ENCODE measurements around the gene TIMM22. TPM values are rescaled to one million over a fixed set of nuclear protein-coding genes. Genes with fewer than 3 reads are reported as not detected.

Gene TIMM22
- total and polyA plus RNA-seq, 3 donors from 2014 or later, result 18.2 to 19.1 (median 18.3) TPM

DNA sequence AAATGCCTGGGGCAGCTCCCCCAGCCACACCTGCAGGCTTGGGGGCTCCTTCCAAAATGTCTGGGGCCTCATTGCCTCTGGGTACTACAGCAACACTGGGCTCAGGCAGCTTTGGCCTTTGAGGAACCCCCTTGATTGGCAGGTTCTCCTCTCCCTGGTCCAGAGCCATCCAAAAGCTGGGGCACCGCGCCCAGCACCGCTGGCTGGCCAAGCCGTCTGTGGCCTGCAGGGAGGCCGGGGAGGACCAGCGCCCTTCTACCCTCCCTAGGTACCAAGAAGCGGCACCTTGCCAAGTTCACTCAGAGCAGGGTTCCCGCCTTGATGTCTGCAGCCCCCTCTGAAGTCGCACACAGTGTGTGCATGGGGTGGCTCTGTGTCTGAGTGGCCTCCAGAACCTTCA is 30.1 kb downstream of the TIMM22 start:
- intact Hi-C loops (cut with DNase I; ENCODE audit: low total_unique reads), result no loop called here
- no peaks in the 10 kb centered on the region for H3K9me3 ChIP-seq
- no peak overlapping the region for H3K4me3 ChIP-seq
- WGBS, 2 donors, result 84 to 92% methylated on average over 9 of the region's 9 CpGs
- H3K27me3 ChIP-seq, result no peaks in the 10 kb centered on the region
- TF ChIP-seq POLR2A (IDR thresholded peaks at IDR 0.05), result no peak
- TF ChIP-seq, protein P1, sequence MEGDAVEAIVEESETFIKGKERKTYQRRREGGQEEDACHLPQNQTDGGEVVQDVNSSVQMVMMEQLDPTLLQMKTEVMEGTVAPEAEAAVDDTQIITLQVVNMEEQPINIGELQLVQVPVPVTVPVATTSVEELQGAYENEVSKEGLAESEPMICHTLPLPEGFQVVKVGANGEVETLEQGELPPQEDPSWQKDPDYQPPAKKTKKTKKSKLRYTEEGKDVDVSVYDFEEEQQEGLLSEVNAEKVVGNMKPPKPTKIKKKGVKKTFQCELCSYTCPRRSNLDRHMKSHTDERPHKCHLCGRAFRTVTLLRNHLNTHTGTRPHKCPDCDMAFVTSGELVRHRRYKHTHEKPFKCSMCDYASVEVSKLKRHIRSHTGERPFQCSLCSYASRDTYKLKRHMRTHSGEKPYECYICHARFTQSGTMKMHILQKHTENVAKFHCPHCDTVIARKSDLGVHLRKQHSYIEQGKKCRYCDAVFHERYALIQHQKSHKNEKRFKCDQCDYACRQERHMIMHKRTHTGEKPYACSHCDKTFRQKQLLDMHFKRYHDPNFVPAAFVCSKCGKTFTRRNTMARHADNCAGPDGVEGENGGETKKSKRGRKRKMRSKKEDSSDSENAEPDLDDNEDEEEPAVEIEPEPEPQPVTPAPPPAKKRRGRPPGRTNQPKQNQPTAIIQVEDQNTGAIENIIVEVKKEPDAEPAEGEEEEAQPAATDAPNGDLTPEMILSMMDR (IDR thresholded peaks at IDR 0.05), result no peak
- H3K4me1 ChIP-seq, result peaks cover 15% of the 10 kb centered on the region
- no peak for DNase-seq
- no peaks in the 10 kb centered on the region for H3K36me3 ChIP-seq (ENCODE audit: low read depth, missing control alignments)
- no peak overlapping the region for H3K27ac ChIP-seq

DNA sequence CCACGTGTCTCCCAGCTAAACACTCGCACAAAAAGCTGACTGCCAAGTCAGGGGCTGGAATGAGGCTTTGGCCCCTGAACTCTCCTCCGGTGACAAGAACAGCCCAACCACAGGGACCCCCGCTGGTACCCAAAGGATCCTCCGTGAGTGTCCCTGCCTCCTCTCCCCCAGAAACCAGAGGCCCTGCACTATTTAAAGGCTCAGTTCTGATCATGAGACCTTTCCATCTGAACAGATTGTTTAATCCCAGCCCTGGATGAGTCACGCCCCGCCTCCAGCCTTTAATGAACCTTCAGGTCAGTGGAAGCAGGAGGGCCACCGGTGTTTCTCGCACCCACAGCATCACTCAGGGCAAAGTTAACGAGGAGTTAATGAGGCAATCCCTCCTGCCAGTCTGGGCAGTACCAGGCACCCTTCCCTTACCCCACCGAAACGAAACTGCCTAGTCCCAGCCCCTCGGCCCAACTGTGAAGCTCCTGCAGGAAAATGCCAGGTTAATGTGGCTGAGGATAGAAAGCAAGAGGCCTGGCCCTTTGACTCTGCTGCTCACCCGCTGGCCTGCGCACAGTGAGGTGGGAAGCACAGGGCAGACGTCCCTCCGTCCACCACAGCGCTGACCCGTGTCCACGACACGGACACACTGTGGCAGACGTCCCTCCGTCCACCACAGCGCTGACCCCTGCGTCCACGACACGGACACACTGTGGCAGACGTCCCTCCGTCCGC is 32.4 kb downstream of the TIMM22 start:
- Histone ChIP-seq H3K4me3 (no peak overlapping the region), H3K36me3 (ENCODE audit: low read depth, missing control alignments) (no peaks in the 10 kb centered on the region), H3K27me3 (no peaks in the 10 kb centered on the region), H3K27ac (peak overlapping the region in 1 of 2 donors; percentile 47), H3K4me1 (peaks cover 19% of the 10 kb centered on the region), H3K9me3 (no peaks in the 10 kb centered on the region)
- TF ChIP-seq, protein P1 (IDR thresholded peaks at IDR 0.05), result no peak
- no peak for TF ChIP-seq POLR2A (IDR thresholded peaks at IDR 0.05)
- peak; percentile 63 for DNase-seq
- WGBS, 2 donors, result 80 to 84% methylated on average over 30 of the region's 30 CpGs
- intact Hi-C loops (cut with DNase I; ENCODE audit: low total_unique reads), result no loop called here

DNA sequence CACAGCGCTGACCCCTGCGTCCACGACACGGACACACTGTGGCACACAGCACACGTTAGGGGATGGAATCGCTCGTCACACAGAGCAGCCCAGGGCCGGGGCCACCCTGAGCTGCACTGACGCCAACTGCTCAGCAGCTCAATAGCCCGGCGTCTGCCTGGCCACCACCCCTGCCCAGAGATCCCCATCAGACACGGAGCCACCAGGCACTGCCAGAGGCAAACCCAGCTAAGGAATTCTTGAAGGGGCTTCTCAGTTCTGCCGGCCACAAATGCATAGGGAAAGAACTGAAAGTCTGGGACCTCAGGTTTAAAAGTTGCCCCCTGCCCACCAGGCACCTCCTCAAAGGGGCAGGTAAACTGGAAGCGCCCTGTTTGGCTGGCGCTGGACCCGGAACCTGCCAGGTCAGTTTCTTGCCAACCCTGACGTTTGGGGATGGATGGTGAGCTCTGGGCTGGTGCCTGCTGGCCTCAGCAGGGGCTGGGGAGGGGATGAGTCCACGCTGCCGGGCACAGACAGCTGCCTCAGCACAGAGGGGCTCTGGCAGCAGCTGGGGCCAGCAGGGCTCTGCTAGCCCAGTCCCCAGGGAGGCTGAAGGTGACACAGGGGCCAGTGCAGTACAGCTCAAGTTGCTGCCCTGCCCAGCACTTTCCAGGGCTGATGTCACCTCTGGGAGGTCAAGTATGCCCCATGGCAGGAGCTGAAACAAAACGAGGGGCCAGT is 33.2 kb downstream of the TIMM22 start:
- intact Hi-C loops (cut with DNase I; ENCODE audit: low total_unique reads), result no loop called here
- Histone ChIP-seq H3K36me3 (ENCODE audit: low read depth, missing control alignments) (no peaks in the 10 kb centered on the region), H3K27me3 (no peaks in the 10 kb centered on the region), H3K4me1 (peaks cover 19% of the 10 kb centered on the region), H3K27ac (no peak overlapping the region), H3K9me3 (no peaks in the 10 kb centered on the region), H3K4me3 (no peak overlapping the region)
- no peak for DNase-seq
- no peak for TF ChIP-seq POLR2A (IDR thresholded peaks at IDR 0.05)
- TF ChIP-seq, protein P1 (IDR thresholded peaks at IDR 0.05), result no peak
- 89 to 95% methylated on average over 10 to 20 of the region's 20 CpGs for WGBS, 2 donors

DNA sequence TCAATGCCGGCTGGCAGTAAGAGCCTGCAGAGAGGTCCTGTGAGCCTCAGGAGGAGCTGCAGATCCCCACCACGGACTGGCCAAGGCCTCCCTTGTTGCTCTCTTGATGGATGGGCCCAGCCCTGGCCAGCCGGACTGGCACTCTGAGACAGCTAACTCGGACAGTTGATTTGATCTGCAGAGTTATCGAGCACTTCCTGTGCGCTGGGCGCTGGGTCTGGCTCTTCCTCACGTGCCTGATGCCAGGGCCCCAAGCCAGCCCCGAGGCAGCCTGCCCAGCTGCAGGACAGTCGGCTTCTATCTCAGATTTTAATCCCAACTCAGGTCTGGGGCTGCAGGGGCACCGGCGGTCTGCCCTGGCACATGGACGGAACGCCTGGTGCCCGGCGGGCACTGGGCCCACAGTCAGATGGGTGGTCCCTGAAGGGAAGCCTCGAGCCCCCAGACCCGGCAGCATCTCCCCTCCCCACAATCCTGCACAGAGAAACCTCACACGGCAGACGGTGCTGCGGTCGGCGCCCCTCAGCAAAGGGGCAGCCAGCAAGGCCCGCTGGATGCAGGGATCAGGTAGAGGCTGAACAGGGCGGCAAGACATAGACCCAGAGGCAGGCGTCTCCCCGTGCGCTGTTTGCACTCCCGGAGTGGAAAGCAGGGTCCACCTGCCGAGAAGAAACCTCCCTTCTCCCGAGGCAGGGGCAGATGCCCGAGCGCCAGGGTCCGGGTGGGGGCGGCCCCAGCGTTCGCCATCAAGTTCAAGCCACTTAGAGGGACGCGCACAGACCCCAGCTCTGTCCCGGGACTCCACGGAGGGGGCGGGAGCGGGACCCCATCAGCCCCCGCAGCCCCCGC is 34.0 kb downstream of the TIMM22 start:
- H3K9me3 ChIP-seq, result no peaks in the 10 kb centered on the region
- TF ChIP-seq POLR2A (IDR thresholded peaks at IDR 0.05), result no peak
- TF ChIP-seq, protein P1 (IDR thresholded peaks at IDR 0.05), result no peak
- no peaks in the 10 kb centered on the region for H3K36me3 ChIP-seq (ENCODE audit: low read depth, missing control alignments)
- H3K27me3 ChIP-seq, result no peaks in the 10 kb centered on the region
- H3K27ac ChIP-seq, result no peak overlapping the region
- intact Hi-C loops (cut with DNase I; ENCODE audit: low total_unique reads), result no loop called here
- H3K4me1 ChIP-seq, result peaks cover 19% of the 10 kb centered on the region
- peak; percentile 33 for DNase-seq
- H3K4me3 ChIP-seq, result peak overlapping the region; percentile 31 to 49
- WGBS, 2 donors, result 47 to 51% methylated on average over 31 to 36 of the region's 45 CpGs
